Thoracic aorta (tissue), 2 donors: ENCODE data around the gene C9orf78. TPM values are rescaled to one million over a fixed set of nuclear protein-coding genes. Genes with fewer than 3 reads are reported as not detected.

Experiments used
- ATAC-seq: fragments of 150-250 bp; one replicate; pipeline ENCODE4 v1.8.0; 2017; ENCODE audit warnings: low read depth; ENCODE audit not compliant: insufficient number of reproducible peaks, low FRiP score
- DNase-seq: peaks from one replicate; pipeline ENCODE4 v3.0.0-alpha.2; 2020; ENCODE audit warnings: low spot score
- H3K27ac ChIP-seq, 2 donors: fragments of 200-600 bp; sonication (generic); 1 replicate in 1 of 2; 2 replicates in 1 of 2; pipeline ENCODE4 v1.5.1; 2016; ENCODE audit warnings: mild to moderate bottlenecking in 2 of 2, moderate library complexity in 2 of 2
- H3K27me3 ChIP-seq: fragments of 200-600 bp; sonication (generic); replicated peaks from 2 replicates; pipeline ENCODE4 v1.6.0; 2016; ENCODE audit warnings: mild to moderate bottlenecking; ENCODE audit not compliant: insufficient read depth
- H3K36me3 ChIP-seq: fragments of 200-600 bp; sonication (generic); one replicate; pipeline ENCODE4 v1.5.1; 2016
- H3K4me1 ChIP-seq, 2 donors: fragments of 200-600 bp; sonication (generic); 1 replicate in 1 of 2; 2 replicates in 1 of 2; pipeline versions ENCODE4 v1.5.1 to v1.6.0; 2016; ENCODE audit warnings: low read depth in 2 of 2, mild to moderate bottlenecking in 1 of 2; ENCODE audit not compliant: control insufficient read depth in 1 of 2
- H3K4me3 ChIP-seq: fragments of 200-600 bp; sonication (generic); 2 replicates; pipeline ENCODE4 v1.5.1; 2016; ENCODE audit warnings: mild to moderate bottlenecking
- H3K9me3 ChIP-seq: fragments of 200-600 bp; sonication (generic); 2 replicates; pipeline ENCODE4 v1.5.1; 2016
- CTCF ChIP-seq: fragments of 200-600 bp; sonication (generic); IDR thresholded peaks from one replicate; pipeline ENCODE4 v1.5.1; 2019; ENCODE audit warnings: antibody characterized with exemption
- total RNA-seq, 2 donors: library from RNA; depleted of rRNA; stranded (reverse); fragments of >200 nt; gene quantifications; one replicate each; pipeline versions ENCODE4 v1.1.0 to v1.2.3, GENCODE V29; 2016

Gene C9orf78
- total RNA-seq, 2 donors from 2014 or later, result 47.8 to 140 TPM

GRCh38 chr9:129868872-129869486, 33.9 kb upstream of the C9orf78 start:
- Histone ChIP-seq H3K4me3 (no peak overlapping the region), H3K27ac (no peak overlapping the region), H3K27me3 (no peaks in the 10 kb centered on the region), H3K36me3 (peaks cover 29% of the 10 kb centered on the region), H3K4me1 (no peaks in the 10 kb centered on the region), H3K9me3 (no peaks in the 10 kb centered on the region)
- ATAC-seq (no peak), DNase-seq (no peak)
- no peak for TF ChIP-seq CTCF

- Histone ChIP-seq H3K4me1 (no peaks in the 10 kb centered on the region), H3K4me3 (no peak overlapping the region), H3K36me3 (peaks cover 23% of the 10 kb centered on the region), H3K9me3 (no peaks in the 10 kb centered on the region), H3K27me3 (no peaks in the 10 kb centered on the region), H3K27ac (no peak overlapping the region)
- DNase-seq (no peak), ATAC-seq (no peak)
- TF ChIP-seq CTCF, result no peak
Measured at GRCh38 chr9:129868023-129868871, 33.2 kb upstream of the C9orf78 start.

- DNase-seq (no peak), ATAC-seq (no peak)
- H3K27me3 ChIP-seq, result no peaks in the 10 kb centered on the region
- no peak overlapping the region for H3K4me3 ChIP-seq
- no peaks in the 10 kb centered on the region for H3K4me1 ChIP-seq
- no peaks in the 10 kb centered on the region for H3K9me3 ChIP-seq
- no peak overlapping the region for H3K27ac ChIP-seq
- no peak for TF ChIP-seq CTCF
- H3K36me3 ChIP-seq, result peaks cover 27% of the 10 kb centered on the region
Measured at GRCh38 chr9:129867136-129868022, 32.3 kb upstream of the C9orf78 start.

- no peaks in the 10 kb centered on the region for H3K9me3 ChIP-seq
- DNase-seq (no peak), ATAC-seq (no peak)
- no peak overlapping the region for H3K27ac ChIP-seq
- peaks cover 32% of the 10 kb centered on the region for H3K36me3 ChIP-seq
- no peak overlapping the region for H3K4me3 ChIP-seq
- H3K27me3 ChIP-seq, result no peaks in the 10 kb centered on the region
- H3K4me1 ChIP-seq, result no peaks in the 10 kb centered on the region
- no peak for TF ChIP-seq CTCF
Measured at GRCh38 chr9:129866394-129867135, 31.5 kb upstream of the C9orf78 start.
